Mucosa of descending colon (tissue), 3 donors: ENCODE results near the gene SLC6A5. TPM values are rescaled to one million over a fixed set of nuclear protein-coding genes. Genes with fewer than 3 reads are reported as not detected.

ENCODE experiments used
- ATAC-seq: fragments of 200-7000 bp; cut with Tn5 transposase; one replicate; pipeline ENCODE4 v1.9.1; 2020; ENCODE audit warnings: mild to moderate bottlenecking, moderate library complexity
- DNase-seq, 3 donors: peaks; one replicate each; pipeline ENCODE4 v3.0.0-alpha.2; 2020
- H3K36me3 ChIP-seq: fragments of 200-600 bp; one replicate; pipeline ENCODE4 v1.8.0; 2021; ENCODE audit warnings: low read depth, mild to moderate bottlenecking
- H3K4me1 ChIP-seq: fragments of 200-600 bp; one replicate; pipeline ENCODE4 v1.8.0; 2021; ENCODE audit warnings: low read depth, mild to moderate bottlenecking
- H3K4me3 ChIP-seq: fragments of 200-600 bp; one replicate; pipeline ENCODE4 v1.8.0; 2021; ENCODE audit warnings: mild to moderate bottlenecking
- H3K9me3 ChIP-seq: fragments of 200-600 bp; one replicate; pipeline ENCODE4 v1.8.0; 2021; ENCODE audit warnings: mild to moderate bottlenecking
- intact Hi-C, 2 donors: fragments of 100-400 bp; cut with DNase I in 1 of 2; cut with micrococcal nuclease in 1 of 2; formaldehyde crosslinking; loops; one replicate each; pipeline versions ENCODE4 v1.11.0 to v1.11.1; 2022; cut with DNase I, micrococcal nuclease
- total RNA-seq, 3 donors: library from RNA; stranded (reverse); fragmentation: NEBNext Ultra II Directional in 2 of 3; extraction: Animal tissue kit (Norgen Biotek cat#: 25700) in 2 of 3; gene quantifications; one replicate each; pipeline versions ENCODE4 v1.2.1 to v1.2.4, GENCODE V29; 2021 to 2023
- TF ChIP-seq, protein P1 (sequence below): fragments of 200-600 bp; IDR thresholded peaks from one replicate; pipeline ENCODE4 v1.8.0; 2022; ENCODE audit warnings: antibody characterized with exemption, mild to moderate bottlenecking
- donor health status: DM: no; HTN: no; CAD: no; lungs with moderate emphysema.
- donor health status: DM: no; HTN: no; CAD: no.
- donor health status: DM: no; HTN: yes; CAD: no.

Gene SLC6A5
- total RNA-seq, 3 donors from 2014 or later, result not detected

DNA sequence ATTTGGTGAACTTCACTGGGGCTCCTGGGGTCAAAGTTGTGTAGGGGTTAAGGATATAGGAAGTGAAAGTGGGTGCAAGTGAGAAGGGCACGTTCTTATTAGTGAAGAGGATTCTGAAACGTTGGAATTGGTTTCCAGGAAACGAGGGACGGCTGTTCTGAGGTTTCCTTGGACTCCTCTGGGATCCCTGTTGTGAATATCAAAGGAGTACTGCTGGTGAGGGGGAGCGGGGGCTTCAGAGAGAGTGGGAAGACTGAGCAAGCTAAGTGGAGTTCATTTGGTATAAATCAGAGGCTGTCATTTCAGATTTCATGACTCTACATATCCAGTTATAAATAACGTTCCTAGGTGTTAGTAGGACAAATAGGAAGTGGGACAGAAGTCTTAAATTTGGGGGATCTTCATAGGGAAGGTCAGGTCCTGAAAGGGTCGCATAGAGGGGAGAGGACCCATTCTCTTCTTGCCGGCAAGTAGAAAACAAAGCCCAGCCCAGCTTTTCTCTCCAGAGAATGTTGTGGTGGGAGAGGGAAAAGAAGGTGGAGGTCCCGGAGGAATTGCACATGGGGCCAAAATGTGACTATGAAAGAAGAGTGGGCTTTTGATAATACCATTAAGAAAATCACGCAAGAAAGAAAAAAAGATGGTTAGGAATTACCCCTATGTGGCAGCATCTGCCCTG, 68.9 kb downstream of the SLC6A5 start:
- no peak for ATAC-seq
- H3K36me3 ChIP-seq, result no peaks in the 10 kb centered on the region
- TF ChIP-seq, protein P1, sequence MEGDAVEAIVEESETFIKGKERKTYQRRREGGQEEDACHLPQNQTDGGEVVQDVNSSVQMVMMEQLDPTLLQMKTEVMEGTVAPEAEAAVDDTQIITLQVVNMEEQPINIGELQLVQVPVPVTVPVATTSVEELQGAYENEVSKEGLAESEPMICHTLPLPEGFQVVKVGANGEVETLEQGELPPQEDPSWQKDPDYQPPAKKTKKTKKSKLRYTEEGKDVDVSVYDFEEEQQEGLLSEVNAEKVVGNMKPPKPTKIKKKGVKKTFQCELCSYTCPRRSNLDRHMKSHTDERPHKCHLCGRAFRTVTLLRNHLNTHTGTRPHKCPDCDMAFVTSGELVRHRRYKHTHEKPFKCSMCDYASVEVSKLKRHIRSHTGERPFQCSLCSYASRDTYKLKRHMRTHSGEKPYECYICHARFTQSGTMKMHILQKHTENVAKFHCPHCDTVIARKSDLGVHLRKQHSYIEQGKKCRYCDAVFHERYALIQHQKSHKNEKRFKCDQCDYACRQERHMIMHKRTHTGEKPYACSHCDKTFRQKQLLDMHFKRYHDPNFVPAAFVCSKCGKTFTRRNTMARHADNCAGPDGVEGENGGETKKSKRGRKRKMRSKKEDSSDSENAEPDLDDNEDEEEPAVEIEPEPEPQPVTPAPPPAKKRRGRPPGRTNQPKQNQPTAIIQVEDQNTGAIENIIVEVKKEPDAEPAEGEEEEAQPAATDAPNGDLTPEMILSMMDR, result no peak

DNA sequence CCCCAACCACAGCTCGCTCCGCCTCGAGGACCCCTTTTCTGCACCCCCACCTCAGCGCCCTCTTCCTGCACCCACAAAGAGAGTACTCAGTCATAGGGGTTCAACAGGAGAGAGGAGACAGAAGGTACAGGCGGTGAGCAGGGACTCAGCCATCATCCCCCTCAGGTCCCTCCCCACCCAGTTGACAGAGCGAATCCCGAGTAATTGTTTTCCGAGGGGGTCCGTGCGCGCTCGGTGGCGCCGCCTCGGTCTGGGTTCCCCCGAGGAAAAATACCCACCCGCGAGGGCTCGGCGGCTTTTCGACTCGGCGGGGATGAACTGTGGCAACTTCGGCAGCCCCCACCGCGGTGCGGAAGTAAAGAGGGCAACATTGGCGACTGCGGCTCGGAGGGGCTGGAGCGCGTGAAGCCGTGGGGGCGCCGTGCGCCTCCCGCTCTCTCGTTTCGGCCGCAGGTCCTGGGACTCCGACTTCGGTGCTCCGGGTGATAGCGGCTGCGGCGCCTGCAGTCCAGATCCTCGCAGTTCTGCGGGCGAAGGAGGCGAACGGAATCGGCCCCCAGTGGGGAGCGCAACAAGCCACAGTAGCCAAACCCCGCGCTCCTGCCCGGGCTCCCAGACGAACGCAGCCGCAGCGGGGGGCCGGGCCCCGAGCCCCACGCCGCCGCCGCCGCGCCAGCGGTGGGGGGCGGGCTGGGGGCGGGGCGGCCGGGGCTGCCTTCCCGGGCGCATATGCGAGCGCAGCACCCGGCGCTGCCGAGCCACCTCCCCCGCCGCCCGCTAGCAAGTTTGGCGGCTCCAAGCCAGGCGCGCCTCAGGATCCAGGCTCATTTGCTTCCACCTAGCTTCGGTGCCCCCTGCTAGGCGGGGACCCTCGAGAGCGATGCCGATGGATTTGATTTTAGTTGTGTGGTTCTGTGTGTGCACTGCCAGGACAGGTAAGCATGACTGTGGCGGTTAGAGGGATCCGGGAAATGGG, 69.7 kb downstream of the SLC6A5 start, which contains the start of gene NELL1:
Gene NELL1, plus strand, starts transcription at position 743 of the 976 bp plus-strand sequence.
- Histone ChIP-seq H3K9me3 (no peaks in the 10 kb centered on the region), H3K4me1 (peaks cover 3% of the 10 kb centered on the region), H3K4me3 (no peak within 1 kb of the TSS), H3K36me3 (no peaks in the 10 kb centered on the region)
- ATAC-seq (no peak), DNase-seq (peak in 1 of 3 donors; percentile 40)
- TF ChIP-seq, protein P1, result no peak
- intact Hi-C loops, result no loop called here

More for the DNA sequence above, 68.9 kb downstream of the SLC6A5 start:
- DNase-seq, result no peak
- intact Hi-C loops, result no loop called here
- Histone ChIP-seq H3K4me3 (no peak overlapping the region), H3K9me3 (no peaks in the 10 kb centered on the region), H3K4me1 (peaks cover 3% of the 10 kb centered on the region)

- no peak for DNase-seq
- intact Hi-C loops, result no loop called here
- peak; percentile 13 for ATAC-seq
- no peaks in the 10 kb centered on the region for H3K36me3 ChIP-seq
- peaks cover 3% of the 10 kb centered on the region for H3K4me1 ChIP-seq
- H3K4me3 ChIP-seq, result no peak overlapping the region
- no peaks in the 10 kb centered on the region for H3K9me3 ChIP-seq
- TF ChIP-seq, protein P1, result no peak
These were observed 70.6 kb downstream of the SLC6A5 start for GRCh38 chr11:20669820-20670684.

DNA sequence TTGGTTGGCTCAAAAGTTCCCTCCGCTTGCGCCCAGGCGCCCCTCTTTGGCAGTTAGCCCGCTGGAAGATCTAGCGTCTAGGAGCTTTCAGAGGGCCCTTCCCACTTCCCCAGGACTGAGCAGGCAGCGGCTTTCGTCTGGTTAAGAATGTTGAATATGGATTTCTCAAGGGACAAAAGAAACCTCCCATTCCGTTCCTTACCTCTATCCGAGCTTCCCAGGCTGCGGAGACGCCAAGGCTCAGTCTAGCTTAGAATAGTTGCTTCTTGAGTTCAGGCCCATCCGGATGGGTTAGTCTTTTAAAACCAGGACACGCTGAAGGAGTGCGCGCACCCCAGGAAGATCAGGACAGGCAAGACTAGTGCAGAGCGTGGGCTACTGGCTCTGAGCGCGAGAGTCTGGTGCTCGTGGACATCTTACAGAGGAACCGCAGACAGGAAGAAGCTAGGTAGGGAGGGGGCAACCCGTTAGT, 71.6 kb downstream of the SLC6A5 start:
- TF ChIP-seq, protein P1, result no peak
- no peaks in the 10 kb centered on the region for H3K36me3 ChIP-seq
- DNase-seq (no peak), ATAC-seq (no peak)
- intact Hi-C loops, result no loop called here
- H3K4me3 ChIP-seq, result no peak overlapping the region
- no peaks in the 10 kb centered on the region for H3K9me3 ChIP-seq
- peaks cover 3% of the 10 kb centered on the region for H3K4me1 ChIP-seq
